Measurements from ENCODE around the gene STXBP5L. TPM values are rescaled to one million over a fixed set of nuclear protein-coding genes. Genes with fewer than 3 reads are reported as not detected.

STXBP5L gene
- not detected in 2 replicates for total RNA-seq

DNA sequence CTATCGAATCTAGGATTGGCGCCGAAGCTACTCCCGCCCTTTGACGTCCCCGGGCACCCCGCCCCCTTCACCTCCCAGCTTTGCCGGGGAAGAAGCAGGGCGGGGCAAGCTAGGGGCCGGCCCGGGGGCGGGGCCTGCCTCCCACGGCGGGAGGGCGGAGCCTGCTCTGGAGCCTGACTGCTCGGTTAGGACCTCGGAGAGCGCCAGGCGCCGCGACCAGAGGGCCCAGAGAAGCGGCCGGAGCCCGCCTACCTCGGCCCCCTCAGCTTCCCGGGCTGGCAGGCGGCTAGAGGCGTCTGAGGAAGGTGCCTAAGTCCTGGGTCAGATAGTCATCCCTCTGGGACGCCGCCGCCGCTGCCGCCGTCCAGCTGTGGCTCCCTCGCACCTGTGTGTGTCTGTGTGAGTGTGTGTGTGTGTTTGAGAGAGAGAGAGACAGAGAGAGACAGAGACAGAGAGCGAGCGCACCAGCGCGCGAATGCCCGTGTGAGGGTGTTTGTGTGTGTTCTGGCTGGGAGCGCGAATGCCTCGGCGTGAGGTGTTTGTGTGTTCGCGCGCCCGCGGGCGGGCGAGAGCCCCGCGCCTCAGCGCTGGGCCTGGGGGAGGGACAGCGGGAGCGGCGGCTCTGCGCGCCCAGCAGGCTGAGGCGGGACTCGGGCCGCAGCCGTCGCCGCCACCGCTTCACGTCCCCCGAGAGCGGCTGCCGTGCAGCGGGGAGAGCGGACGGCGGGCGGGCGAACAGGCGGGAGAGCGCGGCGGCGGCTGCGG is at the start of gene STXBP5L:
Gene STXBP5L, plus strand, starts transcription at position 176 of the 765 bp plus-strand sequence. CDS start 1,374 bp downstream, outside the sequence.

Small RNA genes lying within 50 kb of the gene (small RNA-seq; reads per million reads assigned to genes)
- gene MIR5682, result not detected

Other genes starting within 250 kb of the STXBP5L start
- 0.19 TPM in 1 of 2 replicates, not detected in the other for gene HGD, start 226.0 kb upstream of the STXBP5L start, total RNA-seq
- 11.8 and 16.2 TPM in 2 replicates for gene RABL3, start 165.7 kb upstream of the STXBP5L start, total RNA-seq
- gene GTF2E1, start 165.5 kb upstream of the STXBP5L start, total RNA-seq, result 19.9 and 24.9 TPM in 2 replicates